H1 (cell line): ENCODE measurements around the gene NAA25. TPM values are rescaled to one million over a fixed set of nuclear protein-coding genes. Genes with fewer than 3 reads are reported as not detected.
"Not testable (repeated sequence)": the region's sequence is repeated elsewhere in the genome, so short reads cannot be mapped to it uniquely, and the experiment has no call there.

Experiments
- CTCF ChIA-PET: fragments of 300-600 bp; sonication (Branson Sonifier 250); formaldehyde crosslinking; loops from one replicate; lab custom pipeline; 2021; ENCODE audit not compliant: partially characterized antibody; lab: Charles Lee
- POLR2A ChIA-PET: fragments of 300-600 bp; sonication (Branson Sonifier 250); formaldehyde crosslinking; loops from one replicate; lab custom pipeline; 2021; ENCODE audit warnings: inconsistent platforms; ENCODE audit not compliant: partially characterized antibody; lab: Charles Lee
- DNase-seq, 2 experiments: peaks; one replicate each; pipeline versions ENCODE4 v3.0.0 to v3.0.0-alpha.2; 2010 to 2022; ENCODE audit warnings: low spot score in 2 of 2, low read depth in 1 of 2, mixed read lengths in 1 of 2
- FAIRE-seq: peaks from 2 replicates; lab custom pipeline; 2011; peaks lifted over from hg19 to GRCh38; lab: Jason Lieb, UNC
- H2AFZ ChIP-seq: 2 replicates; pipeline ENCODE4 v1.8.1; 2012; ENCODE audit warnings: low read length, inconsistent platforms
- H2AK5ac ChIP-seq: 2 replicates; pipeline ENCODE4 v1.6.1; 2013; ENCODE audit warnings: low read depth, low read length
- H2BK120ac ChIP-seq: replicated peaks from 2 replicates; pipeline ENCODE3; 2013; ENCODE audit warnings: low read depth, low read length, inconsistent platforms
- H2BK12ac ChIP-seq: 2 replicates; pipeline ENCODE4 v1.6.1; 2013; ENCODE audit warnings: low read depth, low read length
- H2BK15ac ChIP-seq: 2 replicates; pipeline ENCODE4 v1.6.1; 2013; ENCODE audit warnings: low read length
- H2BK20ac ChIP-seq: 2 replicates; pipeline ENCODE4 v1.6.1; 2013; ENCODE audit warnings: low read length
- H2BK5ac ChIP-seq: 2 replicates; pipeline ENCODE4 v1.6.1; 2013; ENCODE audit warnings: low read depth, low read length
- H3K14ac ChIP-seq: 2 replicates; pipeline ENCODE4 v1.6.1; 2013; ENCODE audit warnings: inconsistent platforms; ENCODE audit not compliant: insufficient read length
- H3K18ac ChIP-seq: 2 replicates; pipeline ENCODE4 v1.6.1; 2013; ENCODE audit warnings: low read length; ENCODE audit errors: extremely low read depth
- H3K23ac ChIP-seq: 2 replicates; pipeline ENCODE4 v1.6.1; 2013; ENCODE audit warnings: inconsistent platforms; ENCODE audit not compliant: insufficient read length
- H3K23me2 ChIP-seq: 2 replicates; pipeline ENCODE4 v1.6.1; 2013; ENCODE audit warnings: low read depth, low read length
- H3K27ac ChIP-seq: 2 replicates; pipeline ENCODE4 v1.6.1; 2011; ENCODE audit warnings: low read depth, low read length, inconsistent platforms
- H3K27me3 ChIP-seq, 4 experiments: replicated peaks in 1 of 4; 1 replicate in 1 of 4; 2 replicates in 3 of 4; pipeline versions ENCODE4 v1.6.1 to v1.8.1; 2011 to 2013; ENCODE audit warnings: low read length in 3 of 4, mild to moderate bottlenecking in 3 of 4, inconsistent platforms in 2 of 4, mixed read lengths in 2 of 4, moderate library complexity in 1 of 4; ENCODE audit not compliant: control insufficient read depth in 3 of 4, insufficient read depth in 3 of 4; ENCODE audit errors: extremely low read depth in 1 of 4
- H3K36me3 ChIP-seq, 4 experiments: 2 replicates each; pipeline versions ENCODE4 v1.6.1 to v1.8.1; 2011 to 2013; ENCODE audit warnings: mild to moderate bottlenecking in 4 of 4, low read length in 3 of 4, moderate library complexity in 2 of 4, control low read depth in 1 of 4, inconsistent platforms in 1 of 4; ENCODE audit not compliant: insufficient read depth in 4 of 4, control insufficient read depth in 2 of 4
- H3K4ac ChIP-seq: replicated peaks from 2 replicates; pipeline ENCODE3; 2013; ENCODE audit warnings: low read length, low read depth, mixed read lengths, inconsistent platforms; ENCODE audit not compliant: insufficient read length
- H3K4me1 ChIP-seq, 4 experiments: replicated peaks in 1 of 4; 1 replicate in 1 of 4; 2 replicates in 3 of 4; pipeline versions ENCODE4 v1.6.1 to v1.8.1; 2011 to 2013; ENCODE audit warnings: low read length in 3 of 4, inconsistent platforms in 2 of 4, mixed read lengths in 1 of 4; ENCODE audit not compliant: insufficient read depth in 4 of 4, control insufficient read depth in 3 of 4
- H3K4me2 ChIP-seq, 2 experiments: 2 replicates each; pipeline versions ENCODE4 v1.6.1 to v1.8.1; 2011 to 2013; ENCODE audit warnings: low read depth in 2 of 2, low read length in 2 of 2, control low read depth in 1 of 2, inconsistent platforms in 1 of 2, mild to moderate bottlenecking in 1 of 2; ENCODE audit not compliant: insufficient read depth in 1 of 2
- H3K4me3 ChIP-seq, 4 experiments: fragments of 200-600, 300-600 bp in 1 of 4; sonication (generic), shearing (Covaris generic), sonication (Bioruptor Twin) in 1 of 4; 2 replicates each; pipeline versions ENCODE4 v1.5.1 to v1.8.1; 2011 to 2016; ENCODE audit warnings: low read length in 4 of 4, low read depth in 3 of 4, control low read depth in 2 of 4, inconsistent platforms in 2 of 4, mild to moderate bottlenecking in 2 of 4, mixed read lengths in 1 of 4, moderate library complexity in 1 of 4; ENCODE audit not compliant: insufficient read depth in 2 of 4; ENCODE audit errors: extremely low read depth in 1 of 4
- H3K56ac ChIP-seq: replicated peaks from 2 replicates; pipeline ENCODE3; 2013; ENCODE audit warnings: low read depth, mild to moderate bottlenecking, mixed read lengths, low read length, inconsistent platforms; ENCODE audit not compliant: insufficient read length
- H3K79me1 ChIP-seq: 2 replicates; pipeline ENCODE4 v1.6.1; 2013; ENCODE audit warnings: low read depth, low read length, control low read depth
- H3K79me2 ChIP-seq, 2 experiments: 2 replicates each; pipeline versions ENCODE4 v1.6.1 to v1.8.1; 2012 to 2013; ENCODE audit warnings: low read length in 2 of 2, mild to moderate bottlenecking in 2 of 2, inconsistent platforms in 1 of 2; ENCODE audit not compliant: insufficient read depth in 2 of 2, control insufficient read depth in 1 of 2
- H3K9ac ChIP-seq, 4 experiments: replicated peaks in 1 of 4; 1 replicate in 1 of 4; 2 replicates in 3 of 4; pipeline versions ENCODE4 v1.6.1 to v1.8.1; 2011 to 2013; ENCODE audit warnings: low read depth in 3 of 4, low read length in 3 of 4, control low read depth in 2 of 4, mild to moderate bottlenecking in 2 of 4, moderate library complexity in 2 of 4, inconsistent platforms in 1 of 4; ENCODE audit errors: extremely low read depth in 1 of 4
- H3K9me3 ChIP-seq, 2 experiments: 2 replicates each; pipeline versions ENCODE4 v1.6.1 to v1.8.1; 2012 to 2013; ENCODE audit warnings: mild to moderate bottlenecking in 2 of 2, moderate library complexity in 2 of 2, control low read depth in 1 of 2, inconsistent platforms in 1 of 2, low read depth in 1 of 2, low read length in 1 of 2, mixed read lengths in 1 of 2; ENCODE audit not compliant: insufficient read depth in 2 of 2
- H4K20me1 ChIP-seq, 2 experiments: replicated peaks in 1 of 2; 2 replicates each; pipeline versions ENCODE3 to v1.8.1; 2011 to 2013; ENCODE audit warnings: inconsistent platforms in 2 of 2, low read length in 2 of 2, mild to moderate bottlenecking in 1 of 2; ENCODE audit not compliant: insufficient read depth in 2 of 2, control insufficient read depth in 1 of 2
- H4K5ac ChIP-seq: 2 replicates; pipeline ENCODE4 v1.6.1; 2013; ENCODE audit warnings: low read length, low read depth, mixed read lengths, inconsistent platforms; ENCODE audit not compliant: insufficient read length
- H4K8ac ChIP-seq: 2 replicates; pipeline ENCODE4 v1.8.0; 2013; ENCODE audit warnings: mild to moderate bottlenecking, moderate library complexity, low read length, inconsistent platforms; ENCODE audit not compliant: insufficient read depth; ENCODE audit errors: extremely low read depth
- H4K91ac ChIP-seq: replicated peaks from 2 replicates; pipeline ENCODE3; 2013; ENCODE audit warnings: low read length, mixed read lengths, inconsistent platforms; ENCODE audit not compliant: insufficient read length
- WGBS, 2 experiments: shearing (Covaris generic) in 1 of 2; methylation state at CpG; one replicate each; pipeline versions ENCODE4 v1.1.6 to v1.1.7; 2013 to 2015; ENCODE audit warnings: low lambda C conversion rate in 2 of 2, mixed read lengths in 2 of 2, inconsistent platforms in 1 of 2, low coverage in 1 of 2, missing lambda C conversion rate in 1 of 2; ENCODE audit not compliant: insufficient replicate concordance in 2 of 2, insufficient coverage in 1 of 2, insufficient read length in 1 of 2; ENCODE audit errors: extremely low coverage in 1 of 2, missing lambda C conversion rate in 1 of 2; 5-methylcytosine and 5-hydroxymethylcytosine counted together
- polyA plus RNA-seq, 7 experiments: library from polyadenylated mRNA; depleted of rRNA in 3 of 7; stranded (reverse) in 5 of 7; unstranded in 2 of 7; fragments of >200 nt in 5 of 7; fragments of 200-250 nt in 2 of 7; gene quantifications; 1 replicate in 5 of 7; 2 replicates in 1 of 7; 4 replicates in 1 of 7; pipeline versions ENCODE4 v1.2.1 to v1.2.3, GENCODE V29; 2011 to 2013; ENCODE audit warnings: missing spikeins in 2 of 7, mixed read lengths in 2 of 7
- total RNA-seq: library from RNA; stranded (reverse); fragmentation: NEBNext Ultra II Directional; extraction: Animal tissue kit (Norgen Biotek cat#: 25700); gene quantifications from 2 replicates; pipeline ENCODE4 v1.2.1, GENCODE V29; 2021

Gene NAA25
- total and polyA plus RNA-seq, 2 of the 8 experiments (the other 6 are each of a cell fraction or from before 2014, with no cell fraction given): 10.8 to 60.3 TPM

DNA sequence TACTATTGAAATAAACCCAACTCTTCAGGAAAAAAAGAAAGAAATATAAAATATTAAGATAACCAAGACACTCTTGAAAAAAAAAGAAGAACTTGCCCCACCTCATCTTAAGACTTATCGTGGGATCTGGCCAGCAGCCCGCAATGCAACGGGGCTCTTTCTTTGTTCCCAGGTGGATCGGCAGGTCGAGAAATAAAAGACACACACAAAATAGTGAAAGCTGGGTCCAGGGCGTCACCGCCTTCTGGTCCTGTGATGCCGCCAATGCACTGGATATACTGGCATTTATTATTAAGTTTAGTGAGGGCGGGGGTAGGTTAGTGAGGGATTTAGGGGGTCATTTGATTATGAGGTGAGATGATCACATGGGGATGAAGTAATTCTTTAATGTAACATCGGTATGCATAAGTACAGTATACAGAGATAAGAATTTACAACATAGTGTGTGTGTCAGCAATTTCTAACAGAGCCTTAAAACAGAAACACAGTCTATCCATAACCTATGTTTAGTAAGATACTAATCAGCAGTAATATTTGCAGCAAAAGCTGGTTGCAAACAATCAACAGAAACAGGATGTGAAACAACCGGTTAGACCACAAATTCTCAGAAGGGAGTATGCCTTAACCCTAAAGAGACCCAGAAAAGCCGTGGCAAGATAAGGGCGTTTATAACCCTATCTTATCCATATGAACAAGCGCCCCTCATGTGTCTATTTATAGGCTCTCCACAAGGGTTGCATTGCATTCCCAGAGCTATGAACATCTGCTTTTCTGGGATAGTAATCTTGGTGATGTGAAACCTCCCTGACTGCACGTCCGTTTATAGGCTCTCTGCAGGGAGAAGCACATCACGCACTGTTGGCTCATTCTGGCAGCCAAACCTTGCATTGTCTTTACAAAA, 114.1 kb downstream of the NAA25 start:
- H3K23ac ChIP-seq, H4K5ac ChIP-seq, H2BK12ac ChIP-seq, H3K9me3 ChIP-seq, H3K4ac ChIP-seq, H2AFZ ChIP-seq, H3K4me3 ChIP-seq, H3K36me3 ChIP-seq, CTCF ChIA-PET, H2BK120ac ChIP-seq, H3K9ac ChIP-seq, H3K56ac ChIP-seq, H2BK5ac ChIP-seq, H2BK15ac ChIP-seq, H3K4me1 ChIP-seq, H3K4me2 ChIP-seq, DNase-seq, H3K79me1 ChIP-seq, H3K27ac ChIP-seq, H3K18ac ChIP-seq, H3K14ac ChIP-seq, FAIRE-seq, H3K23me2 ChIP-seq, H2AK5ac ChIP-seq, H4K91ac ChIP-seq, H2BK20ac ChIP-seq, H3K79me2 ChIP-seq, H3K27me3 ChIP-seq, H4K8ac ChIP-seq, H4K20me1 ChIP-seq: not testable (repeated sequence)
- WGBS, 2 experiments: 89% methylated on average over 17 of the region's 17 CpGs; no CpG with 5 or more reads in 1 of the 2 experiments
- POLR2A ChIA-PET: interaction anchor here (1.2 to 3.4 kb wide), 2 partner anchors 9 to 19 kb away, joined by 6 to 20 read pairs; partner anchors contain the start of genes ERP29 and TMEM116
